ENCODE results near the gene ZNF787.
A peak's percentile ranks its signal among the peaks of the same experiment; 100 is the strongest.

Gene ZNF787

DNA sequence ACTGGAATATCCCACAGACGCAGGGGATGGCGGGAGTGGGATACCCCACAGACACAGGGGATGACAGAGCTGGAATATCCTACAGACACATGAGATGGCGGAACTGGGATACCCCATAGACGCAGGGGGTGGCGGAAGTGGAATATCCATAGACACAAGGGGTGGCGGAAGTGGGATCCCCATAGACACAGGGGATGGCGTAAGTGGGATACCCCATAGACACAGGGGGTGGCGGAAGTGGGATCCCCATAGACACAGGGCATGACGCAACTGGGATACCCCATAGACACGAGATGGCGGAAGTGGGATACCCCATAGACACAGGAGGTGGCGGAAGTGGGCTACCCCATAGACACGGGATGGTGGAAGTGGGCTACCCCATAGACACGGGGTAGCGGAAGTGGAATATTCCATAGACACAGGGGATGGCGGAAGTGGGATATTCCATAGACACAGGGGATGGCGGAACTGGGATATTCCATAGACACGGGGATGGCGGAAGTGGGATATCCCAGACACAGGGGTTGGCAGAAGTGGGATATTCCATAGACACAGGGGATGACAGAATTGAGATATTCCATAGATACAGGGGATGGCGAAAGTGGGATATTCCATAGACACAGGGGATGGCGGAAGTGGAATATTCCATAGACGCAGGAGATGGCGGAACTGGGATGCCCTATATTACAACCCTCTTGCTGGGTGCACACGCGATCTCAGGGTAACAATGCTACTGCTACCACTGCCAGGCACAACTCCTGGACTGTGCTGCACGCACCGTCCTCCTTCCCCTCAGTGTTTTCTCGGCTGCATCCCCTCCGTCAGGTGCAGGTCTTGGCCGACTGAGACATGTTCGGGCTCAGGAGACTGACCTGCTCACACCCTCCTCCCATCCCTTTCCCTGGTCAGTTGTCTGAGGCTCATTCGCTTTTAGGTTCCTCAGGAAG lies 28.1 kb downstream of the ZNF787 start:
- H3K4me1 ChIP-seq (ENCODE audit: insufficient read depth, low read length): peaks cover 4% of the 10 kb centered on the region; the same call in 1 of the 2 replicates
- no peak overlapping the region for H3K27ac ChIP-seq (ENCODE audit: low read depth, low read length)
- 97% methylated on average over 32 of the region's 32 CpGs for WGBS
- no peaks in the 10 kb centered on the region; the same call in 1 of the 2 replicates for H3K9me3 ChIP-seq (ENCODE audit: insufficient read depth, low read depth, low read length)
- no peaks in the 10 kb centered on the region for H3K27me3 ChIP-seq (ENCODE audit: insufficient read depth, low read length)
- no peak overlapping the region for H3K4me3 ChIP-seq (ENCODE audit: low read length)
- H3K36me3 ChIP-seq (ENCODE audit: insufficient read depth, low read length): peaks cover 43% of the 10 kb centered on the region
- H3K9ac ChIP-seq (ENCODE audit: low read depth, low read length): no peak overlapping the region

DNA sequence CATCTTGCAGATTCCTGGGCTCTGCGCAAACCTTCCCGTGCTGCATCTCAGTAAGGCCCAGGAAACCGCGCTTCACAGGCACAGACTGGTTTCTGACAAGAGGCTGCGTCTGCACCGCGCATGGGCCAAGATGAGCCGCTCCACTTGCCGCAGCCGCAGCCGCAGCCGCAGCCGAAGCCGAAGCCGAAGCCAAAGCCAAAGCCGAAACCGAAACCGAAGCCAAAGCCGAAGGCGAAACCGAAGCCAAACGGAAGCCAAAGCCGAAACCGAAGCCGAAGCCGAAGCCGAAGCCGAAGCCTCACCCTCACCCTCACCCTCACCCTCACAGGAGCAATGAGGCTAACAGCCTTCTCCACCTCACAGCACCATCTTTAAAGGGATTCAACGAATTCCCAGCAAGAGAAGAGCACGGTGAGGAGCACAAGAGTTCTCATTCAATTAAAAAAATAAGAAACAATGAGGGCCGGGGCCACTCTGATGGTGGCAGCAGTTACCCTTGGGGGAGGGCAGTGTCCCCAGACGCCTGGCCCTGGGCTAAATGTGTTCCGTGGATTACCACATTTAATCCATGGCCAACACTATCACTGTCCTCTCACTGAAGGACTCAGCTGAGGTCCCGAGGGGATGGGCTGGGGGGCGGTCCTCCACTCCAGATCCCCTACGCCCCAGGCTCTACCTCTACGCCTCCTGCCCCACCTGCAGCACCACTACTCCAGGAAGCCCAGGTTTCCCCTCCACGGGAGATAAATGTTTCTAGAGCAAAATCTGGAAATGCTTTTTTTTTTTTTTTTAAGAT lies 29.1 kb downstream of the ZNF787 start:
- Histone ChIP-seq H3K4me3 (ENCODE audit: low read length) (no peak overlapping the region), H3K4me1 (ENCODE audit: insufficient read depth, low read length) (peaks cover 4% of the 10 kb centered on the region; the same call in 1 of the 2 replicates), H3K9me3 (ENCODE audit: insufficient read depth, low read depth, low read length) (no peaks in the 10 kb centered on the region; the same call in 1 of the 2 replicates), H3K9ac (ENCODE audit: low read depth, low read length) (0 out of 2 replicates have a peak overlapping the region, but pooled peaks have one; percentile 31), H3K27ac (ENCODE audit: low read depth, low read length) (no peak overlapping the region; the same call in 1 of the 2 replicates), H3K36me3 (ENCODE audit: insufficient read depth, low read length) (peaks cover 37% of the 10 kb centered on the region), H3K27me3 (ENCODE audit: insufficient read depth, low read length) (no peaks in the 10 kb centered on the region)
- WGBS: 91% methylated on average over 37 of the region's 38 CpGs

DNA sequence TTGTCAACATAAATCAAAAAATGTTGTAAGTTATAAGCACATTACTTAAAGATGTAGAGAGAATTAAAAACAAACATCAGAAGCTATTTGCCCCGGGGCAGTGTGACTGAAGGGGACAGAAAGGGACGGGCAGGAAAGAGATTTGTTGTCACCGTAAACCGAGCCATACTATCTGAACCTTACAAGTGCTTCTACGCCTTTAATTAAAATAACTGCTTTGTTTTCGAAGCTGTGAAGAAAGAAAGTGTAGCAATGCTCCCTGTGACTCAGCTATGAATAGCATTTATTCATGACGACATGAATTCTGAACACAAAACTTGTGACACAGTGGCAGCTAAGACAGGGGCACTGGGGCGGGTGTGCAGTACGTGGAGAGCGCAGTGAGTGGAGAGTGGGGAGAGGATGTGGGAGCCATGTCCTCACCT lies 30.0 kb downstream of the ZNF787 start:
- Histone ChIP-seq H3K36me3 (ENCODE audit: insufficient read depth, low read length) (peaks cover 34% of the 10 kb centered on the region), H3K4me1 (ENCODE audit: insufficient read depth, low read length) (peaks cover 4% of the 10 kb centered on the region; the same call in 1 of the 2 replicates), H3K27me3 (ENCODE audit: insufficient read depth, low read length) (no peaks in the 10 kb centered on the region), H3K27ac (ENCODE audit: low read depth, low read length) (no peak overlapping the region; the same call in 1 of the 2 replicates), H3K9ac (ENCODE audit: low read depth, low read length) (0 out of 2 replicates have a peak overlapping the region, but pooled peaks have one; percentile 31), H3K4me3 (ENCODE audit: low read length) (no peak overlapping the region), H3K9me3 (ENCODE audit: insufficient read depth, low read depth, low read length) (no peaks in the 10 kb centered on the region; the same call in 1 of the 2 replicates)
- WGBS: 94% methylated on average over 10 of the region's 10 CpGs

DNA sequence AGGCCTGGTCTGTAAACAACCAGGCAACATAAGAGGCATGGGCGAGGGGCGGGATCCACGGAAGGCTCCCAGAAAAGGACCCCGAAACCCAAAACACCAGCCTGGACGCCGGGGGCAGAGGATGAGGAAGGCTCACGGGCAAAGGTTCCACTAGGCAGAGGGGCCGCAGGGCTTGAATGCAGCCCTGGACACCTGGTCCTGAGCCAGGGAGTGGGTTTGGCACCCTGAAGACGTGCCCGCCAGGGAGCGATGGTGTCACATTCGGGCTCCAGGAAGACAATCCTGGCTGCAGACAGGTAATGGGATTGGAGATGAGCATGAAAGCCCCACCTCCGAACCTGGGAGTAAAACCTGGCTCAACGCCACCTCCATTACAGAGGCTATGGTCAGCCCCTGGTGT lies 31.8 kb downstream of the ZNF787 start:
- no peaks in the 10 kb centered on the region for H3K27me3 ChIP-seq (ENCODE audit: insufficient read depth, low read length)
- 94% methylated on average over 14 of the region's 14 CpGs for WGBS
- H3K9ac ChIP-seq (ENCODE audit: low read depth, low read length): no peak overlapping the region
- no peak overlapping the region for H3K27ac ChIP-seq (ENCODE audit: low read depth, low read length)
- no peaks in the 10 kb centered on the region; the same call in 1 of the 2 replicates for H3K9me3 ChIP-seq (ENCODE audit: insufficient read depth, low read depth, low read length)
- peaks cover 30% of the 10 kb centered on the region for H3K36me3 ChIP-seq (ENCODE audit: insufficient read depth, low read length)
- peaks cover 11% of the 10 kb centered on the region for H3K4me1 ChIP-seq (ENCODE audit: insufficient read depth, low read length)
- H3K4me3 ChIP-seq (ENCODE audit: low read length): no peak overlapping the region

DNA sequence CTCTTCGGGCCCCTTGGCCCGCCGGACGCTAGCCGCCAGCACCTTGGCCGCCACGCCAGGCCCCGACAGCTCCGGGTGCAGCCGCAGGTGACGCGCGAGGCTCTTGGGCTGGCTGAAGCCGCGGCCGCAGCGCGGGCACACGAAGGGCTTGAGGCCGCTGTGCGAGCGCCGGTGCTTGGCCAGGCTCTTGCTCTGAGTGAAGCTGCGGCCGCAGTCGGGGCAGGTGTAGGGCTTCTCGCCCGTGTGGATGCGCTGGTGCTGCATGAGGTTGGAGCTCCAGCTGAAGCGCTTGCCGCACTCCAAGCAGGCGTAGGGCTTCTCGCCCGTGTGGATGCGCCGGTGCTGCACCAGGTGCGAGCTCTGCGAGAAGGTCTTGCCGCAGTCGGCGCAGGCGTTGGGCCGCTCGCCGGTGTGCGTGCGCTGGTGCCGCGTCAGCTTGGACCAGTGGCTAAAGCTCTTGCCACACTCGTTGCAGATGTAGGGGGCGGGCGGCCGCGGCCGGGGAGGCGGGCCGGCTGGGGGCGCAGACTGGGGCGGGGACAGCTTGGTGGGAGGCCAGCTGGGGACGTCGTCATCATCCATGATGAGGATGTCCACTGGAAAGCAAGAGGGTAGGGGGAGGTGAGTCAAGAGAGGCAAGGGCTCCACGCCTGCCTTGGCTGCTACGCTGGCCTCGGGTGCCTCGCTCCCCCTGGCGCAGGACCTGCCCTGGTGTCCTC lies 32.4 kb downstream of the ZNF787 start:
- Histone ChIP-seq H3K27ac (ENCODE audit: low read depth, low read length) (no peak overlapping the region), H3K27me3 (ENCODE audit: insufficient read depth, low read length) (no peaks in the 10 kb centered on the region), H3K4me1 (ENCODE audit: insufficient read depth, low read length) (peaks cover 11% of the 10 kb centered on the region), H3K4me3 (ENCODE audit: low read length) (no peak overlapping the region), H3K9ac (ENCODE audit: low read depth, low read length) (no peak overlapping the region), H3K9me3 (ENCODE audit: insufficient read depth, low read depth, low read length) (no peaks in the 10 kb centered on the region; the same call in 1 of the 2 replicates), H3K36me3 (ENCODE audit: insufficient read depth, low read length) (peaks cover 28% of the 10 kb centered on the region)
- 97% methylated on average over 66 of the region's 66 CpGs for WGBS

DNA sequence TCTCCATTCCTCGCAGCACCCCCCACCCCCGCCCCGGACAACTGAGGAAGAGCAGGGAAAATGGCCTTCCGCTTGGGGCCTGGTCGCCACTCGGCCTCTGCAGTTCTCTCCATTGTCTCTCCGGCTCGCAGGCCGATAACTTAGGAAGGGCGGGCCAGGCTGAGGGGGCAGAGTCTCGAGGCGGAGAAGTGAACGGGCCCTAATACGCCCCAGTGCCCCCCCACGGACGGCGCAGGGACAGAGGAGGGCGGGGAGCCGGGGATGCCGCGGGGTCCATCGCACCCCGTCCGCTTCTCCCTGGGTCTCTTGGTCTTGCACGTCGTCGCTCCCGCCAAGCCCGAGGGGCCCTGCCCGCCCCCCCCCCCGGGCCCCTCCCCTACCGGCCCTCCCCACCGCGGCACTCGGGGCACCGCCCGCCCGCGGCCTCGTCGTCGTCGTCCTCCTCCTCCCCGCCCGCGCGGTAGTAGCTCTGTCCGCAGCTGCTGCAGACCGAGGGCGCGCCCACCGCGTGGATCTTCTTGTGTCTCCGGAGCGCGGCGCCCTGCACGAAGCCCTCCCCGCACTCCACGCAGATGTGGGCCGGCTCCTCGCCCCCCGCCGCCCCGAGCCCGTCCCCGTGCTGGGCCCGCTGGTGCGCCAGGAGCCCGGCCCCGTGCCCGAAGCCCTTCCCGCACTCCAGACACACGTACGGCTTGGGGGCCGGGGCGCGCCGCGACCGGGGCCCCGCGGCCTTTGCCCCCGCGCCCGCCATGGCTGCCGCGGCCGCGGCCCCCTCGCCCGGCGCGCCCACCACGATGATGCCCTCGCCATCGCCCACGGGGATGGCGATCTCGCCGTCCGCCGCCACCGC lies 33.2 kb downstream of the ZNF787 start:
- peaks cover 11% of the 10 kb centered on the region for H3K4me1 ChIP-seq (ENCODE audit: insufficient read depth, low read length)
- H3K36me3 ChIP-seq (ENCODE audit: insufficient read depth, low read length): peaks cover 20% of the 10 kb centered on the region
- H3K9ac ChIP-seq (ENCODE audit: low read depth, low read length): no peak overlapping the region
- no peaks in the 10 kb centered on the region for H3K9me3 ChIP-seq (ENCODE audit: insufficient read depth, low read depth, low read length)
- H3K4me3 ChIP-seq (ENCODE audit: low read length): no peak overlapping the region
- WGBS: 95% methylated on average over 102 of the region's 104 CpGs
- no peak overlapping the region for H3K27ac ChIP-seq (ENCODE audit: low read depth, low read length)
- no peaks in the 10 kb centered on the region for H3K27me3 ChIP-seq (ENCODE audit: insufficient read depth, low read length)

DNA sequence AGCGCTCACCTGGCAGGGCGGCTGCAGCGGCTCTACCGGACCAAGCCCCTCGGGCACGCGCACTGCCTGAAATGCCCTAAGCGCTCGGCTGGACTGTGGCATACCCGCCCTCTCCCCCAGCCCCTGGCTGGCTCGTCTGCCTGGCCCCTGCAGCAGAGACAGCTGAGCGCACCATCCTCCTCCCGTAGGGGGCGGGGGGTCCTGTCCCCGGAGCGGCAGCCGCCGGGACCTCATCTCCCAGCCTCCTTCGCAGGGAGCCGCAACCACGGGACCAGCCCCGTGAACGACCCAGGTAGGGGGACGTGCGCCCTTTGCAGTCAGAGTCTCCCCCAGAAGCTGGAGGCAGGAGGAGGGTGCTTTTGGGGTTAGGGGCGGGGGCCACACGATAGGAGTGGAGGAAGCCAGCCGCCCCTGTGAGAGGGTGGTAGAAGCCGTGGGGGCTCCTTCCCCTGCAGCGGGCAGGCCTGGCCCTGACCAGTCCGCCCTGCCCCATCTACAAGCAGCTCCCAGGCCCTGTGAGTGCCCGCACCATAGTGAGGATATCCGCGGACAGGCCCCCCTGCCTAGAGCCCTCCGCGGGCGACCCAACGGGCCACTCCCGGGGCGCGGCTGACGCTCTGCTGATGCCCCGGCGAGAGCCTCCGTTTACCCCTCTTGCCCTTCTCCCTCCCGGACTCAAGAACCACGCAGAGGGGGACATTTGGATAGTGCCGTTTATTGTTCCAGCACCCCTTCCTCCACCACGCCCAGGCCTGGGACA lies 34.2 kb downstream of the ZNF787 start:
- 87% methylated on average over 49 of the region's 49 CpGs for WGBS
- H3K36me3 ChIP-seq (ENCODE audit: insufficient read depth, low read length): peaks cover 20% of the 10 kb centered on the region; the same call in 1 of the 2 replicates
- H3K4me3 ChIP-seq (ENCODE audit: low read length): no peak overlapping the region
- no peak overlapping the region for H3K9ac ChIP-seq (ENCODE audit: low read depth, low read length)
- H3K4me1 ChIP-seq (ENCODE audit: insufficient read depth, low read length): peaks cover 8% of the 10 kb centered on the region
- H3K27ac ChIP-seq (ENCODE audit: low read depth, low read length): no peak overlapping the region
- H3K9me3 ChIP-seq (ENCODE audit: insufficient read depth, low read depth, low read length): no peaks in the 10 kb centered on the region
- H3K27me3 ChIP-seq (ENCODE audit: insufficient read depth, low read length): 0 out of 2 replicates have a peak, but pooled peaks cover under 1% of the 10 kb centered on the region

DNA sequence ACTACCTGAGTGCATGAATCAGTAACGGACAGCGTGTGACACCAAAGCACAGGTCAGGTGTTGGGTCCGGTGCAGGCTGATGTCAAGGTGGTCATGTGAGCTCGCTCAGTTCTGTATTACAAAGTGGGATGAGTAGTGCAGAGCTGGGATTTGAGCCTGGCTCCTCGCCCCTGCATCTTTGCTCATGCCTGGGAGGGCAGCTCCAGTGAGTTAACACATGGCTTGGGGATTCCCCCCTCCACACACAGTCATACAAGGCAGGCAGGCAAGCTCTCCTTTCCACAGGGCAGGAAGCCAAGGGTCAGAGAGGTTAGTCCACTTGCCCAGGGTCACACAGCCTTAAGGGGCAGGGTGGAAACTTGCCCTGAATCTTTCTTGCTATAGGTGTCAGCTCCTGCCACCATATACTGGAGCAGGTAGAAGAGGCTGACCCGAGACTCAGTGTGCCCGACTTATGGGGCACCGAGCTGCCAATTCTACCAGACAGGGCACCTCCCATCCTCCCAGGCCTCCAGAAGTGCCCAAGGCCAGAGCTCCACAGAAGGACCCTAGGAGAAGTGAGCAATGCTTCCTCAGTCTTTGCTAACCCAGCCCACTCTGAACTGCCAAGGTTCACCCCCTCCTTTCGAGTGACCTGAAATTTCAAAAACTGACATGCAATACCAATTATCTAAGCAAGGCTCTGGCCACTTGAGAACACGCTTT lies 35.4 kb downstream of the ZNF787 start:
- WGBS: 91% methylated on average over 10 of the region's 10 CpGs
- Histone ChIP-seq H3K9me3 (ENCODE audit: insufficient read depth, low read depth, low read length) (no peaks in the 10 kb centered on the region), H3K27ac (ENCODE audit: low read depth, low read length) (no peak overlapping the region; the same call in 1 of the 2 replicates), H3K27me3 (ENCODE audit: insufficient read depth, low read length) (0 out of 2 replicates have a peak, but pooled peaks cover 3% of the 10 kb centered on the region), H3K4me1 (ENCODE audit: insufficient read depth, low read length) (peaks cover 6% of the 10 kb centered on the region), H3K36me3 (ENCODE audit: insufficient read depth, low read length) (peaks cover 18% of the 10 kb centered on the region; the same call in 1 of the 2 replicates), H3K9ac (ENCODE audit: low read depth, low read length) (peak overlapping the region; percentile 24; the same call in 1 of the 2 replicates), H3K4me3 (ENCODE audit: low read length) (no peak overlapping the region)
